ENCODE data around the gene ZCCHC14. TPM values are rescaled to one million over a fixed set of nuclear protein-coding genes. Genes with fewer than 3 reads are reported as not detected.
"Not testable (repeated sequence)": the region's sequence is repeated elsewhere in the genome, so short reads cannot be mapped to it uniquely, and the experiment has no call there.

The ZCCHC14 gene
- polyA plus RNA-seq, 1 donor: 41.8 TPM

DNA sequence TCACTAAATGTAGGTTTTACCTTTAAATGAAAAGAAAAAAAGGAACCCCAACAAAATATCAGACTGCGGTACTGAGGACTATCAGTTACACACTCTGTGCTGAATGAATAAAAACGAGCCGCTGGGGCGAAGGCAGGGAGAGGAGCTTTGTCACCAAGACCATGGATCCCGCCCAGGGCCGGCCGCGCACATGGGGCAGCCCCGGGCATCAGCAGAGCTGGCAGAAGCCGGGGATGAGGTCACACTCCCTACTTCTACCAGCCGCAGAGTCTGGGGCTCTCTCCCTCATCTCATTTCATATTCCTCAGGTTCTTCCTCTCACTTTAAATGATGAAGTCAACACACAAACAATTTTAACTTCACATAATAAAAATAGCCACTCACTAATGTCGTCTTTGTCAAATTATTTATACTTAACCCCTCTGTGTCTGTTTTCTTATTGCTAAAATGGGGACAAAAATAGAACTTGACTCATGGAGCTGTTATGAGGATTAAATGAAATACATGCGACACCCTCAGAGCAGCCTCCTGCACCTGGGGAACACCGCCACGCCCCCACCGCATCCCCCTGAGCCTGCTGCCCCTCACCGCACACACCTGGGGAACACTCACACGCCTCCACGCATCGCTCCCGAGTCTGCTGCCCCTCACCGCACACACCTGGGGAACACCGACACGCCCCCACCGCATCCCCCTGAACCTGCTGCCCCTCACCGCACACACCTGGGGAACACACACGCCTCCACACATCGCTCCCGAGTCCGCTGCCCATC lies 15.4 kb downstream of the ZCCHC14 start:
- not testable (repeated sequence) for DNase-seq

DNA sequence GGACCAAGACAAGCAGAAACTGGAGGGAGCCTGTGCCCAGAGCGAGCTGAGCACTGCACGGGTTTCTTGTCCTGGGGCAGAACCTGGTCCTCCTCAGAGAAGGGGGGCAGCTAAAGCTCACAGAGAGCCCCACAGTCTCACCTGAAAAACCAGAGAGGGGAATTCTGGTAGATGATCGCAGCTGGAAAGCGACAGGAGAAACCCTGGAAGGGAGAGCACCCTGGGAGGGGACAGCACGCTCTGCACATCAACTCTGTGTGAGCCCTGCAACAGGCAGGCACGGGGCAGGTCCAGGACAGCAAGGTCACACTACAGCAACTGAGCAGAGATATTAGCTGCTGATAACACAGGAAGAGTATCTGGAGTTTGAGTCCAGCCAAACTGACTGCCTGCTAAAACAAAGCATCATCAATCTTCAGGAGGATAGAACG lies 18.2 kb downstream of the ZCCHC14 start:
- no peak for DNase-seq

DNA sequence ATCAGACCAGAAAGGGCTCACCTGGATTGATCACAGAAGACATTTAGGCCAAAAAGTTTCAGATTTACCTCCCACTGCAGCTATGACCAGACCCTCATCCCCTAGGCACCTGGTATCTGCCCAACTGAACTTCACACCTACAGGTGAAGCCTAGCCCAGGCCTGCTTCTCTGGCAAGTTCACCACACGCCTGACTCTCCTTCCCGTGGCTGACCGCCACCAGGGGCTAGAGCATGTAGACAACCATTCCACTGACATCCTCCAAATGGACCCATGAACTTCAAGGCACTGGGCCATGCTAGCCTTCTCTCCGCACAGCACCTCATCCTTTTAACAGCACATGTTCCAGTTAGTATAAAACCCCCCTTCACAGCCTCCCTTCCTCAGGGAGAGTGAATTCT lies 18.8 kb downstream of the ZCCHC14 start:
- no peak for DNase-seq

DNA sequence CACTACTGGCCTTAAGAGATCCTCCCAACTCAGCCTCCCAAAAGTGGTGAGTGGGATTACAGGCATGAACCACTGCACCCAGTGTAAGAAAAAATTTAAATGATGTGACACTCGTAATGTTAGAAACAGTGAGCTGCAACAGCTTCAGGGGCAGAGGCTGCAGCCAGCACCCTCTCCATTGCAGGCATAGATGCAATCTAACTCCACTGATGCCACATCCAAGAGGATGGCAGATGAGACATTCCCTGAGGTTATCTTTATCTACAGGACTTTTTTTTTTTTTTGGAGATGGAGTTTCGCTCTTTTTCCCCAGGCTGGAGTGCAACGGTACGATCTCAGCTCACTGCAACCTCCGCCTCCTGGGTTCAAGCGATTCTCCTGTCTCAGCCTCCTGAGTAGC lies 19.9 kb downstream of the ZCCHC14 start:
- no peak for DNase-seq

DNA sequence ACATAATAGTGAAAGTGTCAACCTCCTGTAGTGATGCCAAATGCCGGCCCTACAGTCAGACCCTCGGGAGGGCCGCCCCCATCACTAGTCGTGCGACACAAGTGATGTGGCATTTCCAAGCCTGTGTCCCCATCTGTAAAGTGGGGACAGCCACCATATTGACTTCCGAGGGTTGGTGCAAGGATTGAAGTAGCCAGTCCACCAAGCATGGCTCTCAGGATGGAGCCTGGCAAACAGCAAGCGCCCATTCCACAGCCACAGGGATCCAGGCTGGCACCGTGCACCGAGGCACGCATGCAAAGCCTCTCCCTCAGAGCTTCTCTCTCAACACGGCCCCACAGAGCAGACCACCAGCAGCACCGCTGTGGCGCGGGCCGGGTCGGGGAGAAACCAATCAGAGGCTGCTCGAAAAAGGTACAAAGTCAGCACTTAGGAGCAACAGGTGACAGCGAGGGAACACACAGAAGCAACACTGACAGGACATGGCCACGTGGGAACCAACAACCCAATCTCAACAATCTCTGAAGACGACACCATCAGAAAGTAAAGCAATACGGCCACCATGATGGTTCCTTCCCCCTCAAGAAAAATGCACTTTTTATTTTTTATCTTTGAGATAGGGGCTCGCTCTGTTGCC lies 20.6 kb downstream of the ZCCHC14 start:
- DNase-seq: no peak

DNA sequence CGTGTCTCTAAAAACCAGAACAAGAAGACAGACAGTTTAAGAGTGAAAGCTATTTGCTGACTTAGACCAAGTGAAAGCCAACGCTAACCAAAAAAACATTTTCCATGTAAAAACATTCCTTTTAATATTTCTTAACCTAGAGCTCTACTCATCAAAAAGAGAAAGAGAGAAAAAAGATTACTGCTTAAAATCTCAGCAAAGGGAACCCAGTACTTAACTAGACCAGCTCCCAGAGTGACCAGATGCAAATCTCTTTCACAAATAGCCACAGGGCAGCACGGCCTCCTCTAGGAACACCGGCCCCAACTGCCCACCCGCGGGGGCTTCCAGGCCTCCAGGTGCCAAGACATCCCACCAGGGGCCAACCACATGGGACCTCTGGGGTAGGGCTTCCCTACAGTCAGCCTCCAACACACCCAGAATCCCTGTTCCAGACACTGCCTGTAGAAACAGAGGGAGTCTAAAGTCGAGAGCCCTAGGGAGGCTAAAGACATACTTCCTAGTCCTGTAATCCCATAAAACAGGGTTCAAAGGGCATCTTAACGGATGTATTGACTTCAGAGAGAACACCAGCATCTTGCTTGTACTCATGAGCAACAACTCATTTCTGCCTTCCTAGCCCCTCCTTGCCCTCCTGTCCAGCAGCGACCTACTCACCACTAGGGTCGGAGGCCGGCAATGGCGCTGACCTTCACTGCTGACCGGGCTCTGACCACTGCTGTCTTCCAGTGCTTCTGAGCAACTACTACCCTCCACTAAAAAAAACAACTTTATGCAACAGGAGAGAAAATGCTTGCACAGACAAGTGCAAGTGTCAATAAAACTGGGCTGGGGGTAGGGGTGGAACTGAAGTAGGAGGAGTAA lies 21.3 kb downstream of the ZCCHC14 start:
- no peak for DNase-seq

DNA sequence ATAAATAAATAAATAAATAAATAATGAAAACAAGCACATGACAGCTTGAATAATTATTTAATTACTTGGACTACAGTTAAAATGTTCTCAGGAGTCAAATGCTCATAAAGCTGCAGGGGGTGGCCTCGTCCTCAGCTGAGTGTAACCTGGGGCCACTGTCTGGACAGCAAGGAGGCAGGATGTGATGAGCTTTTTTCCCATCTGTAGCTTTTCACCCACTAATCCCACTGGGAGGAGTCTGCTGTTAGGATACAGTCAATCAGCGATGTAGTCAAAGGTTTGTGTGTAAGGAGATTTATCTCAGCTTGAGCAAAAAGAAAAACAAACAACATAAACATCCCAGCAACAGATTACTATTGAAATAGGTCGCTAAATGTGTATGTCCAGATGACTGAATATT lies 22.5 kb downstream of the ZCCHC14 start:
- DNase-seq: no peak

DNA sequence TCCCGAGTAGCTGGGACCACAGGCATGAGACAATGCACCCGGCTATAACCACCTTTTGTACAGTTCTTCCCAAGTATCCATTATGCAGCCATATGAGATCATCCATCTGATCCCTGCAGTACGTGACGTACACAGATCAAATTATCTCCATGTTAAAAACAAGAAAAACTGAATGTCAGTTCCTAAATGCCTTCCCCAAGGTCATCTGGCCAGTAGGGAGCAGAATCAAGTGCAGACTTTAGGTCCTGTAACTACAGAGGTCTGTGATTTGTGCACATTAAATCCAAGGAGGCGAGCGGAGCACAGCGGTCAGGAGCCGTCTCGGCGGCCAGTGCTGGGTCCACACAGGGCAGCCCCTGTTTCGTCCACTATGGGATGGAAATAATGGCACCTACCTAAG lies 23.7 kb downstream of the ZCCHC14 start:
- DNase-seq: no peak

DNA sequence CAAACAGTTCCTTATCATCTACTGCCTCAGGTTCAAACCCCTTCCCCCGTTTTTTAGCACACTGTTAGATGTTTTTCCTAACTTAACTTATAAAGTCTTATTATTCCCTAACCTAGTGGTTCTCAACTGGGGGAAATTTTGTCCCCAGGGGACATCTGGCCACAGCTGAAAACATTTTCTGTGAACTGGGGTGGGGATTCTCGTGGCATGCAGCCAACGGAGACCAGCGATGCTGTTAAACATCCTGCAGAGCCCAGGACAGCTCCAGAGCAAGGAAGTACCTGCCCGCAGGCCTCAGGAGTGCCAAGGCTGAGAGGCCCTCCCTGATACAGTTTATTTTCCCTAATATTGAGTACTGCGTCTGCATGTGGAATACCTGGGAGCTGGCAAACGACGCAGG lies 24.3 kb downstream of the ZCCHC14 start:
- no peak for DNase-seq

DNA sequence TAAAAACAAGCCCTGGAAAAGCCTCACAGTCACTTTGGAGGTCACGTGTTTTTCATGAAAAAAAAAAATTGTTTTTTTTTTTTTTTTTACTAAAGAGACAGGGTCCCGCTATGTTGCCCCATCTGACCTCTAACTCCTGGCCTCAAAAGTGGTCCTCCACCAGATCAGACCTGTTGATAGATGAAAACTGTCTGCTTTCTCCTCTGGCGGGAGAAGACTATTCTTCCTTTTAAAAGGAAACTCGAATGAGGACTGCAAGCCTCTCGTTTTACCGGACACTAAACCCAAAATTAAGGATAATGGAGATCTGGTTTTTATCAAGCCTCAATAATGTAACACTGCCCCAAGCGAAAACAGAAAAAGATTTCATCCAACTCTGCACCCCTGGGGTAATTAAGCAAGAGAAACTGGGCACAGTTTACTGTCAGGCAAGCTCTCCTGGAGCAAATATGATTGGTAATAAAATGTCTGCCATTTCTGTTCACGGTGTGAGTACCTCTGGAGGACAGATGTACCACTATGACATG lies 25.8 kb downstream of the ZCCHC14 start:
- DNase-seq: no peak

DNA sequence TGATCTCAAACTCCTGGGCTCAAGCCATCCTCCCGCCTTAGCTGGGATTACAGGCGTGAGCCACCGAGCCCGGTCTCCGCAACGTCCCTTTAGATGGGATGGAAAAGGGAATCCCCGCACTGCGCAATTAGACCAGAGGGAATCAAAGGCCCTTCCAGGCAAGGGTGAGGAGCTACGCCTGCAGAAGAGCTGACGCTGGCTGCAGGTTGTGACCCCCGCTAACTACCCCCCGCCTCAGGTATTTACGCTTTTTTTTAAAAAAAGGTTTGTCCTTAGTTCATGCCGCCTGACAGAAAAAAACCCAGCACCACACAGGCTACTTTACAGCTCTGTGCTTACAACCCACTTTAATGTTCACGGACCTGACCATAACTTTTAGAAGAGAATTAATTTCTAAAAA lies 26.9 kb downstream of the ZCCHC14 start:
- DNase-seq: no peak

DNA sequence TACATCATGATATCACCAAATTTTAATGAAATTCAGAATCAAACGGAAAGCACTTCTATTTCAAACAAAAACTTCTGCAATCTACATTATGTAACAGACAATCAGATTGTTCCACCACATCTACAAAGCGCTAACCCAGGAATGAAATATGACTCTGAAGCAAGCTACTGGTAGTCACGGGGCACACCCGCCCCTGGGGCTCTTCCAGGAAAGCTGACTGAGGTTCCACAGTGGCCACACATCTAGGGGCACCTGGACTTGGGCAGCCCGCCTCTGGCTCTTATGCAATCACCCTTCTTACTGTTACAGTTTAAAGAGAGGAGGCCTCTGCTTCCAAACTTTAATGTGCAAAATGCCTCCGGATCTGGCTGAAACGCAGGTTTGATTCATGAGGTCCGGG lies 27.5 kb downstream of the ZCCHC14 start:
- DNase-seq: no peak

DNA sequence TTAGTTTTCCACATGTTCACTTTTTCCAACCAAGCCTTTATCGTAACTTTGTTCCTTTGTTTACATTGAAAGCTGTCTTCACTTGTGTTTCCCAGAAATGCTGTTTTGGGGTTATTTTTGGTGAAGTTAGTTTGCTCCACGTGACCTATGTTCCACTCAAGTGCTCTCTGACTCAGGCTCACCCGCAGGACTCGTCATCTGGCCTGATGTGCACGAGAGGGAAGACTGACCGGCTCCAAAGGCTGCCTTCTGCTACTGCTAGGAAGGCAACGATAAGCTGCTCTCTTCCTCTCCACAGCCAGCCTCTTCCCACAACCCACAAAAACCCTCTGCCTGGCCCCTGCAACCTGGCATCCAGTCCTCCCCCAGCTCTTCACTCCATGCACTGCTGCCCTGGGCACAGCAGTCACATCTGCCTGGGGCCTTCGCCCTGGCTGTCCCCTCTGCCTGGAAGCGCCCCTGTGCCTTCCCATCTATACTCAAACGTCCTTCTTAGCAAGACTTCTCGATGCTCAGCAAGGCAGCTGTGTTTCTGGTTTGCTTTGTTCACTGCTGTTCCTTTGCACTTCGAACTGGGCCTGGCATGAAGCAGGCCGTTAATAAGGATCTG lies 28.0 kb downstream of the ZCCHC14 start:
- DNase-seq: no peak

DNA sequence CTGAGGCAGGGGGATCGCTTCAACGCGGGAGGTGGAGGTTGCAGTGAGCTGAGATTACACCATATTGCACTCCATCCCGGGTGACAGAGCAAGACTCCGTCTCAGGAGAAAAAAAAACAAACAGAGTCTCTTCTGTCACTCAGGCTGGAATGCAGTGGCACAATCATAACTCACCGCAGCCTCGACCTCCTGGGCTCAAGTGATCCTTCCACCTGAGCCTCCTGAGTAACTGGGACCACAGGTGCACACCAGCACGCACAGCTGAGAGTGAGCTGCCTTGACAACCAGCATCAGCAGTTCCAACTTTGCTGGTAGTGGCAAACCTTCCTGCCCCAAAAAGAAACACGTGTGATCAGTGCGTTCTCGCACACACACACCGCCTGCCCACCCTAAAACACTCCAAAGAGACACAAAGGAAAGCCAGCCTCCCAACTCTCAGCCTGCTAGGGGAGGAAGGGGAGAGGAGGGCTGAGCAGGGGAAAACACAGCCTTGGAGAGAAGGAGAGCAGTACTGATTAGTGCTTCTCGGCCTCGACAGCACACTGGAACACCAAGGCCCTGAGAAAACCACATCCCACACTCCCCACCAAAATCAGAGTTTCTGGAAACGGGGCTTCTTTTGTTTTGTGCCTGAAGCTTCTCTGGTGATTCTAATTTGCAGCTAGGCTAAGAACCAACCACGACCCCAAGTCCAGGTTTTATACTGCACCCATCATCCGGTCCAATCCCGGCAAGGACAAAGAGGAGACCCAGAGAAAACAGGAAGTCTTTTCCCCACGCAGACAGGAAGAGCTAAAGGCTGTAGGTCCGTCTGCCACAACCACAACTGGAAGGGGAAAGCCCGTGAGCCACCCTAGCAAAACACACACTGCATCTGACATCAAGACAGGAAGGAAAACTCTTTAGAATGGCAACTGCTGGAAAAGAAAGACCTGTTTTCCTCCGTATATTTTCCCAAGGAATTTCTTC lies 28.8 kb downstream of the ZCCHC14 start:
- no peak for DNase-seq

DNA sequence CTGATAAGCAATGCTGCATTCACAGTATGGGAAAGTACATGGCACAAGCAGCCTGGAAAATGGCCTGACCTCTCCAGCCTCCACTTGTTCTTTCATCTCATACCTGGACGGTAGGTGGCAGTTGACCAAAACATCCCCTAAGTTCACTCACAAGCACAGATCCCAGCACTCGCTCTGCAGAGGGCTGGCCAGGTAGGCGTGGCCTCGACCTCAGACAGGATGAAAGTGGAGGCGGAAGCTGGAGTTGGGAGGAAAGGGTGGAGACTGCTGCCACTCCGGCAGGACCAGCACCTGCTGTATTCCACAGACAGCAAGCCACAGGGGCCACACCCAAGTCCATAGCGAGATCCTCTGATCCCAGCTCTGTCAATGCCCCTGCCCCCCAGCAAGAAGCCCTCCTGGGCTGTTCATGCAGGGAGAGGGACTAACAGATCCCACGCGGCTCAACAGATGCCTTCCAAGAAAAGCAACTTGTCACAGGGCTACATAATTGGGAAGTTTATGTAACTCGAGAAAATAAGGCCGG lies 31.3 kb downstream of the ZCCHC14 start:
- peak; percentile 83 for DNase-seq

DNA sequence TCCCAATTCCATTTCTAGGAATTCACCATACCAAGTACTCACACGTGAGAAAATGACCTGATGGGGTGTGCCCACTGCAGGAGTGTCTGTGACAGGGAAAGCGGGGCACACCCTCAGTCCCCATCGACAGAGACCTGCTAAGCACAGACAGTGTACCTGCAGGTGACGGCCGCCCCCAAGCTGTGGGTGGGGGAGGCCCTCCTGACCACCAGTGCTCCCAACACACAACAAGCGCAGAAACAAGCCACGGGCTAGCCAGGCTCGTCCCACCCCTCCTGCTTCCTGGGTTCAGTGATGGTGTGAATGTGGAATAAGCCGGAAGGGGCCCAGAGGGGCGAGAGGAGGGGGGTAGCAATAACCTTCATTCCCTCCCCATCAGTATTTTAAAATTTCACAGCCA lies 31.9 kb downstream of the ZCCHC14 start:
- no peak for DNase-seq

DNA sequence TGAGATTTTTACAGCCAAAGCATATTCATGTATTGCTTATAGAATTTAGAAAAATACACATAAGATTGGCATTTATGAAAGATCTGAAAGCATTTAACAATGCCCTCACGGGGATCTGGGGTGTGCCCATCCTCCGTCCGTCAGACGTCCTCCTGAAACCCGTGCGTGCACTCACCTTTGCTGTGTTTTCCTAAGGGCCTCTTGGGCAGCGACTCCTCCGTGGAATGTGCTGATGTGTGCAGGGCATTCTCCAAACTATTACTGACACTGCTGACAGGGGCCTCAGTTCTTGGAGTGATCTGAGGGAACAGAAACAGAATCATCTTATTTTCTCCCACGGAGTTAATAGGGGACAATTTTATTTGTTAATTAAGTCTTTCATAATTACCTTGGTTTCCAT lies 33.0 kb downstream of the ZCCHC14 start:
- no peak for DNase-seq

DNA sequence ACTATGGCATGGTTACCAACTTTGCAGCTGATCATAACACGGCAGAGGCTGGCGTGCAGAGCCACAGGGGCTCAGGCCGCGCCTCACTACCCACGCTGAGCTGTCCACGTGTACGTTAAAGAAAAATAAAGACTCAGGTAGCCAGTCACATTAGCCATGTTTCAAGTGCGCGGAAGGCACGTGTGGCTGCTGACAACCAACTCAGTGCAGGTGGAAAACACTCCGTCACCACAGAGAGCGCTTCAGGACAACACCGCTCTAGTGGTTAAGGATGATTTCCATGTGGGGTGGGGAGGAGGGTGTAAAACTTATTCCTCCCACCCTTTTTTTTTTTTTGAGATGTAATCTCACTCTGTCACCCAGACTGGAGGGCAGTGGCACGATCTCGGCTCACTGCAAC lies 33.8 kb downstream of the ZCCHC14 start:
- DNase-seq: no peak

DNA sequence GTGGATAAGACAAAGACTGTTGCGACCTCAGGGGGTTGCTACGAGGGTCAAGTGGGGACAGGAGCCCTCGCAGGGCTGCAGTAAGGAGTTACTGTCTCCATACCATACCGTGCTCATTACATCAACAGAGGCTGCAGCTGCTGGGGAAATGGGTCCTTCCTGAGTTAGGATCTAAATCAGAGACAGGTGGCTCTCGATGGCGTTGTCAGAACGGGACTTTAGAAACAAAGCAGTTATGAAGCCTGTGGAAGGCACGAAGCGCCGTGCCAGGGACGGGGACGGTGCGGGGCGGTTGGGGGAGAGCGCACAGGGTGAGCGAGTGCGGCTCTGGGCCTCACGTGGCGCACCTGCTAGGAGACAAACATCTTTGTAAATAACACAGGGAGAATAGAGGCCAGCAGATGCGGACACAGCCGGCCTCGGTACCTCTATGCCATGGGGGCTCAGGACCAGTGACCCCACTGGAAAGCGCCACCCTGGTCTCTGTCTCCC lies 34.4 kb downstream of the ZCCHC14 start:
- no peak for DNase-seq

DNA sequence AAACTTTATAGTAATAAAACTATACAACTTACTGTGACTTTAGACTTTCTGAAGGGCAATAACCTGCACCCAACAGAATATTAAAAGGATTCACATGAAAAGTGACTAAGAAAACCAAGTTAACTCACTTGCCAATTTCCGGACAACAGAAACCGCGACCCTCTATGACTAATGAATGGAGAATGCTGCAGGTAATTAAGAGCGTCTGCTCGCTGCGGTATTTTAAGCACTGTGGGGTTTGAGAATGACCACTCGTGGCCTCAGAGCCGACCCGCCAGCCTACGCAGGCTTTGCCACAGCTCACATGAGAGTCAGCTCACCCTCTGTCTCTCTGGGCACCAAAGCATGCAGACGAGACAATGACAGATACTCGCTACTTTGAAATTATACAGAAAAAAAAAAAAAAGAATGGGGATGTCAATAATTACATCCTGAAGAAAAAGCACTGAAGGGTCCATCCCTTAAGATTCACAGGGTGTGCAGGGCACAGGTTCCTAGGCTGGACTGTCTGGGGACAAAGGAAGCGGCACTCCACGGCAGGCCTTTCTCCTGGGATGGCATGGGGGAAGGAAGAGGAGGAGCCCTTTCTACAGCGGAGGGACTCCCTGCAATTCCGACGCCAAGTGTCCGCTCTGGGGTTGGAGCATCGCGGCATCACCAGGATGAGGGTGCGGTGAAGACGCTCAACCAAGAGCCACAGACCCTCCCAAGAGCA lies 35.0 kb downstream of the ZCCHC14 start:
- DNase-seq: no peak

Measured in left kidney (tissue), 2 donors.